GM12891 (cell line): Measurements from ENCODE around the gene OMA1.

Source experiments
- POLR2A ChIP-seq: IDR thresholded peaks from 2 replicates; pipeline ENCODE4 v1.6.1; 2011; ENCODE audit warnings: low read depth, low read length, control low read depth
- SPI1 ChIP-seq: IDR thresholded peaks from 2 replicates; pipeline ENCODE4 v1.6.1; 2011; ENCODE audit warnings: low read depth, low read length, control low read depth
- TAF1 ChIP-seq: IDR thresholded peaks from 2 replicates; pipeline ENCODE4 v1.6.1; 2011; ENCODE audit warnings: low read depth, low read length, control low read depth

- TF ChIP-seq TAF1 (no peak), POLR2A (no peak), SPI1 (no peak)
Measured at GRCh38 chr1:58466630-58467241, 79.8 kb downstream of the OMA1 start.
